Transverse colon (tissue), 4 donors: ENCODE results near the gene MEP1A.

Source experiments
- POLR2A ChIP-seq: fragments of 450-650 bp; IDR thresholded peaks from one replicate; pipeline ENCODE4 v1.6.1; 2016; ENCODE audit warnings: antibody characterized with exemption, mild to moderate bottlenecking, moderate library complexity
- POLR2AphosphoS5 ChIP-seq, 3 donors: sonication (generic); formaldehyde crosslinking; IDR thresholded peaks; one replicate each; pipeline ENCODE4 v1.6.1; 2016; ENCODE audit warnings: antibody characterized with exemption in 3 of 3
- TF ChIP-seq, protein P1 (sequence below), 5 experiments: fragments of 200-600 bp in 3 of 5; fragments of 450-650 bp in 2 of 5; sonication (generic) in 3 of 5; IDR thresholded peaks; 1 replicate in 2 of 5; 2 replicates in 3 of 5; pipeline ENCODE4 v1.5.1; 2016 to 2017; ENCODE audit warnings: antibody characterized with exemption in 5 of 5, inconsistent platforms in 3 of 5, mild to moderate bottlenecking in 2 of 5, moderate library complexity in 1 of 5

GRCh38 chr6:46882645-46883044, 89.5 kb downstream of the MEP1A start:
- TF ChIP-seq, protein P1, sequence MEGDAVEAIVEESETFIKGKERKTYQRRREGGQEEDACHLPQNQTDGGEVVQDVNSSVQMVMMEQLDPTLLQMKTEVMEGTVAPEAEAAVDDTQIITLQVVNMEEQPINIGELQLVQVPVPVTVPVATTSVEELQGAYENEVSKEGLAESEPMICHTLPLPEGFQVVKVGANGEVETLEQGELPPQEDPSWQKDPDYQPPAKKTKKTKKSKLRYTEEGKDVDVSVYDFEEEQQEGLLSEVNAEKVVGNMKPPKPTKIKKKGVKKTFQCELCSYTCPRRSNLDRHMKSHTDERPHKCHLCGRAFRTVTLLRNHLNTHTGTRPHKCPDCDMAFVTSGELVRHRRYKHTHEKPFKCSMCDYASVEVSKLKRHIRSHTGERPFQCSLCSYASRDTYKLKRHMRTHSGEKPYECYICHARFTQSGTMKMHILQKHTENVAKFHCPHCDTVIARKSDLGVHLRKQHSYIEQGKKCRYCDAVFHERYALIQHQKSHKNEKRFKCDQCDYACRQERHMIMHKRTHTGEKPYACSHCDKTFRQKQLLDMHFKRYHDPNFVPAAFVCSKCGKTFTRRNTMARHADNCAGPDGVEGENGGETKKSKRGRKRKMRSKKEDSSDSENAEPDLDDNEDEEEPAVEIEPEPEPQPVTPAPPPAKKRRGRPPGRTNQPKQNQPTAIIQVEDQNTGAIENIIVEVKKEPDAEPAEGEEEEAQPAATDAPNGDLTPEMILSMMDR (IDR thresholded peaks at IDR 0.05): no peak
- TF ChIP-seq POLR2AphosphoS5 (IDR thresholded peaks at IDR 0.05) (no peak), POLR2A (no peak)
